ENCODE results near the gene KCNH2.

Gene KCNH2

DNA sequence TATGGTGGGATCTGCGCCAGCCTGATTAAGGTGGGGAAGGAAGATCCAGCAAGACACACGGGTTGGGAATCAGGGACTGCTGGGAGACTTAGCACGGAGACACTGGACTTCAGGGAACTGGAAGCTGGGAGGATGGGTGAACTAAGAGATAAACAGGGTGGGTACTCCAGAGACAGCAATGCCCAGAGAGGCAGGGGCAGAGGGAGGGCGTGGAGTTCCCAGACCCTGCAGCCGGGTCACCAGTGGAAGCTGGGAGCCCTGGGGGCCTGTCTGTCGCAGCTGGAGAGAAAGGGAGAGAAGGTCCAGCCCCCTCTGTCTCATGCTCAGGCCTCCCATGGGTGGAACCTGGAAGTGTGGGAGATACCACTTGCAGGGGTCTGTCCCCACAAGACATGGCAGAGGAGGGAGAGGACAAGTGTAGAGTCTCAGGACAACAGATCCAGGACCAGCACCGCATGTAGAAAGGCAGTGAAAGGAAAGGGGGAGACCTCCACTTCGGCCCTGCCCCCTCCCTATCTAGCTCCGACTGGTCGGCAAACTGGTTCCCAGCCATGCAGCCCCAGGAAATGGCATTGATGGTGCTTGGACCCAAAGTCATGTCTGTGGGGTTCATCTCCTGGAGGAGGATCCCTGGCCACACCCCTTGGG is 81.4 kb downstream of the KCNH2 start:
- DNase-seq, result no peak
- ATAC-seq (replicated peaks), result no peak
- peaks cover 45 to 51% of the 10 kb centered on the region in 2 donors for H3K27me3 Mint-ChIP-seq

DNA sequence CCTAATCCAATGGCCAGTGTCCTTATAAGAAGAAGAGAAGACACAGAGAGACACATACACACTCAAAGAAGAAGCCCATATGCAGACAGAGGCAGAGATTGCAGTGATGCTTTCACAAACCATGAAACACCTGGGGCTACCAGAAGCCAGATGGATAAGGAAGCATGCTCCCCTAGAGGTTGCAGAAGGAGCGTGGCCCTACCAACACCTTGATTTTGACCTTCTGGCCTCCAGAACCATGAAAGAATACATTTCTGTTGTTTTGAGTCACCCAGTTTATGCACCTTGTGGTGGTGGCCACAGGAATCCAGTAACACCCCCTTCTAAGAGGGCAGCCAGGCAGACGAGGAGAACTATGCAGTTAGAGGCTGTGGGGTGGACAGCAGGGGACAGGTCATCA is 82.3 kb downstream of the KCNH2 start:
- no peak for ATAC-seq (replicated peaks)
- no peak for DNase-seq
- H3K4me1 Mint-ChIP-seq, result peaks cover 19 to 21% of the 10 kb centered on the region in 2 donors
- no peak overlapping the region for H3K27ac Mint-ChIP-seq
- peaks cover 0 to 4% of the 10 kb centered on the region in 2 donors for H3K36me3 Mint-ChIP-seq
- peaks cover 36 to 42% of the 10 kb centered on the region in 2 donors for H3K27me3 Mint-ChIP-seq
- H3K4me3 Mint-ChIP-seq, result no peak overlapping the region
- H3K9me3 Mint-ChIP-seq, result peaks cover 4 to 9% of the 10 kb centered on the region in 2 donors

More for the DNA sequence above, 81.4 kb downstream of the KCNH2 start:
- H3K9me3 Mint-ChIP-seq, result peaks cover 4 to 9% of the 10 kb centered on the region in 2 donors
- peaks cover 0 to 4% of the 10 kb centered on the region in 2 donors for H3K36me3 Mint-ChIP-seq
- no peak overlapping the region for H3K27ac Mint-ChIP-seq
- peaks cover 19 to 21% of the 10 kb centered on the region in 2 donors for H3K4me1 Mint-ChIP-seq
- H3K4me3 Mint-ChIP-seq, result no peak overlapping the region
